ENCODE data around the gene EIF6.
A peak's percentile ranks its signal among the peaks of the same experiment; 100 is the strongest.
"Not testable (repeated sequence)": the region's sequence is repeated elsewhere in the genome, so short reads cannot be mapped to it uniquely, and the experiment has no call there.

Gene EIF6

GRCh38 chr20:35284267-35284991 lies at the start of gene EIF6:
Gene EIF6 (minus strand): TSS chr20:35284772. CDS start chr20:35284487, 285 bp downstream.
- DNase-seq, result peak; percentile 91

DNA sequence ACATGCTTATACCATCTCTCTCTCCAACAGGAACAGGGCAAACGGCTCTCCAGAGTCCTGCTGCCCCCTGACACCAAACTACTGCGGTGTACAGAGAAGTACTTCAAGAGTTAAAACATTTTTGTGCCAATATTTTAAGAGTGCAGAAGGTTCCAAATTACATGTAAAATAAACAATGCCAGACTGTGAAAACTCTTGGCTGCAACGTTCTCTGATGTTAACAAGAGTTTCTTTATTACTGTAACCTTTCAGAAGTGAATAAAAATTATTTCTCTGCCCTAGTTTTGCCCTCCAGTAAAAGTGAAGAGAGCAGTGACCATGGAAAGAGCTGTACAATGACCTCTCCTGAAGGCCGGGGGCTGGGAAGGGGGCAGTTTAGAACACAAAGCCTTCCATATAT lies 49.0 kb upstream of the EIF6 start:
- no peak for DNase-seq

DNA sequence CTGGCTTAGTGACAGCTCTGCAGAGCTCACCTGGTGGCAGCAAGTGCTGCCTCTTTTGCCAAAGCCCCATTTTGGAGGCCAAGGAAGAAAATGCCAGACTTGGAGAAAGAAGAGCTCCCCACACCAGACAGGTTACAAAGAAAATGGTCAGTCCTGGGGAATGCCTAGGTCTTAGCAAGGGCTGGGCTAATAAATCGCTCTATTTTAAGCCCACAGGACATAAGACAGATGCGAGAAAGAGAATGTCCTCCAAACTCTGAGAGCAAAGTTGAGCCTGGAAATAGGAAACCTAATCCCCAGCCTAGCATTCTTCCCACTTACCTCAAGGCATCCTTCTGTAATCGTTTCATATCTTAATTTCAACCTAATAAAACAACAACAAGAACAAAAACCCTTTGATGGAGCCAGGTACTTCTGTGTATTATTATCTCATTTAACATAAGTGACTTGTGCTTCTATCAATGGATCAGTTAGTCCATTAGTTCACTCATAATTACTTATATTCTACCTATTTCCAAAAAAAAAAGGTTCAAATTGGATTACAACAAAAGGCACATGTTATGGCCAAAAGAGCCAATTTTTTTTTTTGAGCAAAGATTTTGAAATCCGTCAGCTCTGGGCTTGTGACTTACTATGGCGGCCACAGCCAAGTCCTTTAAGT lies 48.1 kb upstream of the EIF6 start:
- no peak for DNase-seq

DNA sequence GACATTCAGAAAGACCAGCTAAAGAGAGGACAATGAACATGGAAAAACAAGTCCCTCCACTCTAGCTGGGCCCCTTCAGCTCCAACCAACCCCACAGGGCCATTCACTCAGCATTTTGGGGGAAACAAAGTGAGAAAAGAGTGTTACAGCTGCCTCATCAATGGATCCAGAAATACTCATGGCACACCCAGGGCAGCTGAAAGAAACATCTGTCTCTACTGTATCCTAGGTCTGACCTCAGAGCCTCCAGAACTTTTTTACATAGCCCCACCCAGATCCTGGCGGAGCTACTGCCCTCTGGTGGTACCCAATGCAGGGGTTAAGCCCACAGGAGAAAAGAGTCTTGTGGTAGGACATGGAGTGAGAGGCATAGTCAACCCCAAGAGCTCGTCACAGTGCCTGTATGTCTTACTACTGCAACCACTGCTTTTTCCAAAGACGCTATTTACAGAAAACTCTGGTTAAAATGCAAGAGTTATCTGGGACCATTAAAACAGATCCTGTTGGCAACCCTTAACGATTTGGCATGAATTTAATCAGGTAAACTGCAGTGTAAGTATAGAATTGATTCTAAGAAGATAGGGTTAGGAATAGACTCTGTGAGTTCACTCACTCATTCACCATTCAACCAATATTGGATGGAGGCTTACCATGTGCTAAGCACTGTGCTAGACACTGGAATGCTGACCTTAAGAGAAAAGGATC lies 45.0 kb upstream of the EIF6 start:
- DNase-seq, result peak; percentile 81

DNA sequence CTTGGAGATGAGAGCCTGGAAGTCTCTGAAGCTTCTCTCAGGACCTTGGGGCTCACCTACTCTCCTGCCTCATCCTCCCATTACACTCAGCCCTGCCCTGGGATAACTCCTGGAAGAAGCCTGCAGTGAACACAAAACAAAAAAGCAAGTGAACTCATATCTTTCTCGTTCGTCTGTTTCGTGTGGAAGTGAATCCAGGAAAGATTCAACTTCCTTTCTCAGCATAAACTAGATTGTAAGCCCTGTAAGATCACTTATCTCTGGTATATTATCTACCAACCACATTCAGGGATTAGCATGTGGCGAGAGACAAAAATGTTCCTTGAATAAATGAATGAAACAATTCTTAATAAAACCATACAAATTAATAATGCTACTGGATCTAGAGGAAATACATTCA lies 44.1 kb upstream of the EIF6 start:
- no peak for DNase-seq

- DNase-seq, result no peak
Measured at GRCh38 chr20:35328095-35328685, 43.6 kb upstream of the EIF6 start.

DNA sequence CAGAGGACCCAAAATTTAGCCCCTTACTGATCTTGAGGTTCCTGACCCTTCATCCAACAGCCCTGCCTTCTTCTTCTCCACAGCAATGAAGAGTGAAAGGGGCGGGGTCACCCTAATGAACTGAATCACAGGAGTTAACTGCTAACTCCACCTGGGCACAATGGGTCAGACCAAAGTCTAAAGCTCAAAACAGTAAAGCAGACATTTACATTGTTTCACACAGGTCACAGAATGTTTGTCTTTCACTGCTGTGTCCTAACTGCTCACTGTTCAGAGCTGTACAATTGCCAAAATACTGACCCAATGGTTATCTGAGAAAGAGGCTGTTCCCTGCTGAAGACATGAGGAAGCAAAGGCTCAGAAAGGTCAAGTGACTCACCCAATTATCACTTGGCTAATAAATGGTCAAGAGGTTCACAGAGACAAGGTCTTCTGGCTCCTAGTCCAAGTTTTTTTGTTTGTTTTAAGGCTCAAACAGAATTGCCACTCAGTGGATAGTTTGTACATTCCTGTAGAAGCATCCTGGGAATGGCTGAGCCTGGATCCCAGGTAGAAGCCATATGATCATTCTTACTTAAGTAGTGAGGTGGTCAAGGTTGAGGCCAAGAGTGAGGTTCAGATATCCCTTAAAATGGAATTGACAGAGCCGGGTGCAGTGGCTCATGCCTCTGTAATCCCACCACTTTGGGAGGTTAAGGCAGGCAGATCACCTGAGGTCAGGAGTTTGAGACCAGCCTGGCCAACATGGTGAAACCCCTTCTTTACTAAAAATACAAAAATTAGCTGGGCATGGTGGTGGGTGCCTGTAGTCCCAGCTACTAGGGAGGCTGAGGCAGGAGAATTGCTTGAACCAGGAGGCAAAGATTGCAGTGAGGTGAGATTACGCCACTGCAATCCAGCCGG lies 42.8 kb upstream of the EIF6 start:
- DNase-seq, result no peak

DNA sequence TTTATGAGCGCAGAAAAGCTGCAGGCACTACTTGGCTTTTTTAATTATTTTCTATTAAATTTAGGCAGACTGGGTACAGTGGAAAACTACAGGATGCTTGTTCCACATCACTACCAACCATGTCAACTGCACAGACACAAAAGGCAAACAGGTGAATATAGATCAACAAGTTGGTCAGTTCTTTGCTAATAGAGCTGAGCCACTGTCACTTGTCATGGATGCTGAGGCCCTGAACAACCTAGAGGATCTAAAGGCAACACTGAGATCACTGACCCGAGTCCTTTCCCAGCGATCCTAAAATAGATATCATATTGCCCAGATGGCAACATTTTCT lies 42.1 kb upstream of the EIF6 start:
- no peak for DNase-seq

- DNase-seq, result no peak
Measured at GRCh38 chr20:35326021-35326739, 41.6 kb upstream of the EIF6 start.

DNA sequence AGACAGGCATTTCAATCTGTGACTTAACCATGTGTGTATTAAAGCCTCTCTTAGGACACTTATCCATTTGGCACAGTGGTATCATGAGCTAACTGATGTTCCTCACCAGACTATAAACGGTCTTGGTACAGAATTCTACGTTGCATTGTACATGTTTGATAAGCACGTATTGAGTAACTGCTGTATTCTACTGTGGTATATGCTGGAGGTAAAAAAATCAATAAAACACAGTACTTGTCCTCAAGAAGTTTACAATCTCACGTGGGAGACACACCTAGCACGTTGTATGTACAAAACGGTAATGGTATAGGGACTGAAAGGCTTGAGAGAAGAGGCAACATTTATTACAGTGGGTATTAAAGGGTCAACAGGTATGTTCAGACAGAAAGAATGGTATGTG lies 40.8 kb upstream of the EIF6 start:
- no peak for DNase-seq

DNA sequence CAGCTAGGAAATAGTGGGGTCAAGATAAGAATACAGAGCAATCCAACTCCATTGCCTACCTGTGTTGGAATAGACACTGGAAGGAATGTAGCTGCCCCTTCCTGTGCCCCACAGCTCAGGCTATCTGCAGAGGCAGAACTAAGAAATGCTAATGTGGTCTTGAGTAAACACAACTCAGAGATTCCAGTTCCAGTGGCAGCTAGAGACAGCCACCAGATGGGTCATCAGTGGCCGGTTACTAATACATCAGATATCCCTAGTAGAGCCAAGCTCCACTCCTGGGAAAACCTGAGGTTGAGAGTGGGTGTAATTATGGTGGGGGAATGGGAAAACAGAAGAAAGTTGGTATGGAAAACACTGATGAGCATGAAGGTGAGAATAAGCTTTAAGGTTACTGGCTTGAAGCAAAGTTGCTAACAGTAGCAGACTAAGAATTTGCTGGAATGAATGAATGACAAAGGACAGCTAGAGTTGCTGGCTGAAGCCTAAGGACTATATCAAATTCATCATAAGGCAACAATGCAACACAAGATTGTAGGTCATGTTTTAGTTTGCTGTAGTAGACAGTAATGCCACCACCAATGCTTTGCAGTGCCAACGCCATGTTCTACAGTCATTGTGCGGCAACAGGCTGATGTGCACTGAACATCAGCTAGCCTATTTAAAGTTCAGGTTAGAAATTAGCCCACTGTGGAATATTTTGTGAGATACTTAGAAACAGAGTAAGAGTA lies 36.0 kb upstream of the EIF6 start:
- DNase-seq, result no peak

DNA sequence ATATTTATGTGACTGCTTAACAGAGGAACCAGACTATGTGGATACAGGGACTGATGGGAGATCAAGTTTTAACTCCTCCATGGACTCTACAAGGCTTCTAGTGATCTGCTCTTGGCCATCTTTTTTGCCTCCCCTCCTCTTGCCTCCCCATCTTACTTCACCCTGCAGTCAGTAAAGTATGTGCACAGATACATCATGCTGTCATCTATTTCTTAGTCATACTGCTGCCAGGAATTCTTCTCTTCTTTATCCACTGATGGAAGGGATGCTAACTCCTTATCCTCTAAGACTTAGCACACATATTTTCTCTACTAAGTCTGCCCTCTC lies 35.3 kb upstream of the EIF6 start:
- no peak for DNase-seq

- DNase-seq, result no peak
Measured at GRCh38 chr20:35319192-35319870, 34.8 kb upstream of the EIF6 start.

DNA sequence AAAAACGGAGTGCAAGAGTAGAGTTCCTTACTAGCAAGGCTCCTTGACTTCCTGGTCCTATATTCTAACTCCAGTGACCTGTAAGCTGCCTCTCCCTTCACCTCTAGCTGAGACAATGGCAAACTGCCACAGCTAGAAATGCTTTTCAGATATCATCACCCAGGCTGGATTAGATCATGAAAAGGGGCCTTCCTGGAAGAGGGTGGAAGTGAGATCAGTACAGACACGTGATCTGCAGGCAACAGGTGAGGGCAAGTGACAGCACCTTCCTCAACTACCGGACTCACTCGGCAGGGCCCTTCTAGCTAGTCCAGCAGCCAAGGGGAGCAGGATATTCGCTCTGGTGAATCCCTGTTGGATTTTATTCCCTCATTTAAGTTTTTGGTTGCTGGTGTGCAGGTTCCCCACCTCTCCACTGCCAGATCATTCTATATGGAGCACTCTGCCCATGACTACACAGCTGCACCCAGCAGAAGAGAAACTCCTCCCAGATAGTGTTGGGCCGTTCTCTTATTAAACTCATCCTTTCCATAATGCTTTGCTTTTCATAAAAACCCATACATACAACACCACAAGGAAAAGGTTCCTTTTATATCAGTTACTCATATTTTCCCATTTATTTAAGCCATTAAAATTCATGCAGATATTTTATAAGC lies 34.1 kb upstream of the EIF6 start:
- peak; percentile 53 for DNase-seq

- DNase-seq, result no peak
Measured at GRCh38 chr20:35317416-35318210, 33.0 kb upstream of the EIF6 start.

- no peak for DNase-seq
Measured at GRCh38 chr20:35316086-35316485, 31.5 kb upstream of the EIF6 start.

GRCh38 chr20:35315632-35316020 lies 31.1 kb upstream of the EIF6 start:
- DNase-seq, result not testable (repeated sequence)

- DNase-seq, result peak; percentile 57
Measured at GRCh38 chr20:35314816-35315631, 30.5 kb upstream of the EIF6 start.

DNA sequence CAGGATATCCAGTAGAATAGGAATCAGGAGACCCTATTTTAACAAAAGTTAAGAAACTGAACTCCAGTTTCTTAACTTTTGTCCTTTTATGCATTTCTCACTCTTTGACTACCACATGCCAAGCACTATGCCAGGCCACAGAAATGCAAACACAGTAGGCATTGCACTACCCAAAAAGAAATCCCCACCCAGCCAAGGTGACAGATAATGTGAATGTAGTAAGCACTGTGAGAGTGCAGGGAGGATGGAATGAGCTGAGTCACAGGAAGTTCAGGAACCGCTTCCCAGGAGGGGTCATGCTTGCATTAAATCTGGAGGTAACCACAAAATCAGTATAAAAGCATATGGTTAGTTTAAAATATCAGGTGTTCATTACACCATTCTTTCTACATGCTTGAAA lies 27.7 kb upstream of the EIF6 start:
- peak; percentile 85 for DNase-seq

All from activated CD4-positive, alpha-beta T cell treated with anti-CD3 and anti-CD28 coated beads, Interleukin-2, Interleukin-6, amounts not matched to agents 100 ng/mL and 50 ng/mL, durations not matched to agents 16 hours and 8 hours (primary cell).